SH-SY5Y (cell line): Measurements from ENCODE around the gene FBXO27.

Experiments
- GATA2 ChIP-seq: IDR thresholded peaks from 2 replicates; pipeline ENCODE4 v1.6.1; 2011; ENCODE audit warnings: mild to moderate bottlenecking, low read depth, low read length
- GATA3 ChIP-seq: IDR thresholded peaks from 2 replicates; pipeline ENCODE4 v1.6.1; 2011; ENCODE audit warnings: low read depth, mild to moderate bottlenecking, low read length, moderate library complexity

DNA sequence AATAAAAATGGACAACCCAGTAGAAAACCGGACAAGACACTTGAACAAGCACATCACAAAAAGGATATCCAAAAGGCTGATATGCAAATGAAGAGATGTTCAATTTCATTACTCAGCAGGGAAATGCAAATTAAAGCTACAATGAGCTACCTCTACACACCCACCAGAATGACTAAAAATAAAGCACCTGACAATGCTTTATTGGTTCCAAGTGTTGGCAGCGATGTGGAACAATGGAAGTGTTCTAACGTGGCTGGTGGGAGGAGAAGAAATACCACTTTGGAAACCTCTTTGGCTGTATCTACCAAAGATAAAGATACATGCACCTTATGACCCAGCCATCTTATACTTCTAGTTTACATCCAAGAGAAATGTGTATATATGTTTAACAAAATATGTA lies 48.1 kb upstream of the FBXO27 start:
- TF ChIP-seq GATA3 (no peak), GATA2 (no peak)
